Upper lobe of left lung (tissue), 4 donors: ENCODE data around the gene ABCD1.

Experiments used
- CTCF ChIP-seq, 6 experiments: fragments of 450-650 bp in 4 of 6; fragments of 200-600 bp in 2 of 6; sonication (generic) in 2 of 6; IDR thresholded peaks; one replicate each; pipeline ENCODE4 v1.5.1; 2016 to 2019; ENCODE audit warnings: antibody characterized with exemption in 6 of 6
- POLR2A ChIP-seq, 4 donors: fragments of 450-650 bp; IDR thresholded peaks; one replicate each; pipeline ENCODE4 v1.5.1; 2016 to 2017; ENCODE audit warnings: antibody characterized with exemption in 4 of 4, mild to moderate bottlenecking in 2 of 4

- TF ChIP-seq CTCF (IDR thresholded peaks at IDR 0.05) = no peak
- TF ChIP-seq POLR2A (IDR thresholded peaks at IDR 0.05) = no peak
Observed at GRCh38 chrX:153780678-153781427, 56.2 kb downstream of the ABCD1 start, which contains the start of gene SRPK3.
